Activated CD4-positive, alpha-beta T cell treated with anti-CD3 and anti-CD28 coated beads, Interleukin-2, Interleukin-4, amounts not matched to agents 100 ng/mL and 50 ng/mL, durations not matched to agents 16 hours and 8 hours (primary cell): ENCODE results near the gene BMPR1B.

Source experiments
- DNase-seq: peaks from one replicate; pipeline ENCODE4 v3.0.0-alpha.2; 2020; ENCODE audit warnings: low spot score

The BMPR1B gene

GRCh38 chr4:95188701-95189370, 431.1 kb downstream of the BMPR1B start:
- DNase-seq: no peak

- DNase-seq: no peak
Measured at GRCh38 chr4:95190751-95191436, 433.1 kb downstream of the BMPR1B start.

GRCh38 chr4:95191537-95191936, 433.8 kb downstream of the BMPR1B start:
- no peak for DNase-seq

- no peak for DNase-seq
Measured at GRCh38 chr4:95193391-95194224, 435.9 kb downstream of the BMPR1B start.

GRCh38 chr4:95197353-95197752, 439.6 kb downstream of the BMPR1B start:
- no peak for DNase-seq

- no peak for DNase-seq
Measured at GRCh38 chr4:95198961-95199360, 441.2 kb downstream of the BMPR1B start.

- no peak for DNase-seq
Measured at GRCh38 chr4:95204267-95204844, 446.6 kb downstream of the BMPR1B start.

GRCh38 chr4:95204873-95205272, 447.1 kb downstream of the BMPR1B start:
- no peak for DNase-seq
